ENCODE results near the gene MYH14. TPM values are rescaled to one million over a fixed set of nuclear protein-coding genes. Genes with fewer than 3 reads are reported as not detected.

MYH14 gene
- total RNA-seq, 1 donor from 2014 or later: 17.1 TPM

DNA sequence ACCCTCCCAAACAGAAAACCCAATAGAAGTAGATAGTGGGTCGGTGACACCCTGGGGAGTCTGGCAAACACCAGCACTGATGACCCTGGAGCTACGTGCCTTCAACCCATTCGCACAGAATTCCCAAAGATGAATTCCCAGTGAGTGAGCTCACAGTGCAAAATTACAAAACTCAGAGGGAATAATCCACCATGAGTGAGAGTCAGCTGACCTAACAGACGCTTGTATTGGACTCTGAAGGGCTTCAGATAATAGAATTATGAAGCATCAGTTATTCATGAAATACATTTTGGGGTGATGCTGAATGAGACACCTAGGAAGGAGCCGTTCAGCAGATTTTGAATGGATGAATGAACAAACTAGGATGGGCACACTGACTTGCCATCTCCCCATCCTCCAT is 85.5 kb downstream of the MYH14 start:
- no peak for DNase-seq (ENCODE audit: low spot score)

DNA sequence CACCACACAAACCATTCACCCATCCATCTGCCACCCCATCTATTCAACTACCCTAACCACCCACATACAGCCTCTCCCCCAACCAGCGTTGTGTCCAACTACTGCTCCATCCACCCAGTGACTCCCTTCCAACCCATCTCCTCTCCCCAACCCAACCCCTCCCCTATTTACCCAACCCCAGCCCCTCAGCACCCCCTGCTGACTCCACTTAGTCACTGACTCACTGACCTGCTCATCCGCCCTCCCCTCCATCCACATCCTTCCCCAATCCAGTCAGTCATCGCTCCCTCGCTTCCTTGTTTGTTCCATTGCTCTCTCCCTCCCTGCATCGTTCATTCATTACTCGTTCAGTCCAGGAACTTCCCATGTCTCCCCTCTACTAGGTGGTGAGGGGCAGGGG is 86.6 kb downstream of the MYH14 start:
- DNase-seq (ENCODE audit: low spot score): no peak

GRCh38 chr19:50290775-50291174 is 87.4 kb downstream of the MYH14 start:
- no peak for DNase-seq (ENCODE audit: low spot score)

DNA sequence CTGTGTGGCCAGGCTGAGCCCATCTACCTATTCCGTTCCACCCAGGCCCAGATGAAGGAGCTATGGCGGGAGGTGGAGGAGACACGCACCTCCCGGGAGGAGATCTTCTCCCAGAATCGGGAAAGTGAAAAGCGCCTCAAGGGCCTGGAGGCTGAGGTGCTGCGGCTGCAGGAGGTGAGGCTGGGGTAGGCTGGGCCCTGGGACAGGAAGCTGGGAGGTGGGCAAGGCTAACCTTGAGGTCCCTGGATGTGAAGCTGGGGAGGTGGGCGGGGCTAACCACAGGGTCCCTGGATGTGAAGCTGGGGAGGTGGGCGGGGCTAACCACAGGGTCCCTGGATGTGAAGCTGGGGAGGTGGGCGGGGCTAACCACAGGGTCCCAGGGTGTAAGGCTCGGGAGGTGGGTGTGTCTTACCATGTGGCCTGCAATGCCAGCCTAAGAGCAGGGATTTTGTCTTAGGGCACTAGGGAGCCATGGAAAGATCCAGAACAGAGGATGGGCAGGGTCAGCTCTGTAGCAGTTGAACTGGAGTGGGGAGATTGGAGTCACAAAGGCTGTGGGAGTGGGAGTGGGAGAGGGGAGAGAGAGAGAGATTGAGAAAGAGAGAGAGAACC is 88.9 kb downstream of the MYH14 start:
- no peak for DNase-seq (ENCODE audit: low spot score)

GRCh38 chr19:50293263-50294004 is 90.0 kb downstream of the MYH14 start:
- DNase-seq (ENCODE audit: low spot score): no peak

DNA sequence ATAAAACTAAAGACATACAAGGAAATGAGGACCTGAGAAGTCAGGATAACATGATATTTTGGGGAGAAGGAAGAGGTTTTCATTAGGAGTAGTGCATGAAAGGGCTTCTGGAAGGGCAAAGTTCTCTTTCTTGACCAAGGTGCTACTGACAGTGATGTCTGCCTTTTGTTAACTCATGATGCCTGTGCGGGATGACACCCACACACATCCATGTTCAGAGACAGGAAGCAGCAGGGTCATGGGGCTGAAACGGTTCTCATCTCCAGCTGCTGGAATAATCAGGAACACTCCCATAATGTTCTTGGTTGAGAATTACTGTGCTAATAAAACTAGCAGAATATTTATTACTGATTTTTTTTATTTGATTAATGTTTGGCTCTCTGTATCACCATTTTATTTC is 96.6 kb downstream of the MYH14 start:
- no peak for DNase-seq (ENCODE audit: low spot score)

GRCh38 chr19:50300814-50301606 is 97.6 kb downstream of the MYH14 start:
- DNase-seq (ENCODE audit: low spot score): no peak

DNA sequence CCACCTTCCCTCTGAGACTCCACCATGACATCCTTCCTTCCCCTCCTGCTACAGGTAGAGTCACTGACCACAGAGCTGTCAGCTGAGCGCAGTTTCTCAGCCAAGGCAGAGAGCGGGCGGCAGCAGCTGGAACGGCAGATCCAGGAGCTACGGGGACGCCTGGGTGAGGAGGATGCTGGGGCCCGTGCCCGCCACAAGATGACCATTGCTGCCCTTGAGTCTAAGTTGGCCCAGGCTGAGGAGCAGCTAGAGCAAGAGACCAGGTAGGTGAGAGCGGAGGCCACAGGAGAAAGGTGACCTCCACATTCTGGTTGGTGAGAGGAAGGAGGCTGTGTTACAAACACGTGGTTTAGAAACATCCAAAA is 98.2 kb downstream of the MYH14 start:
- no peak for DNase-seq (ENCODE audit: low spot score)

DNA sequence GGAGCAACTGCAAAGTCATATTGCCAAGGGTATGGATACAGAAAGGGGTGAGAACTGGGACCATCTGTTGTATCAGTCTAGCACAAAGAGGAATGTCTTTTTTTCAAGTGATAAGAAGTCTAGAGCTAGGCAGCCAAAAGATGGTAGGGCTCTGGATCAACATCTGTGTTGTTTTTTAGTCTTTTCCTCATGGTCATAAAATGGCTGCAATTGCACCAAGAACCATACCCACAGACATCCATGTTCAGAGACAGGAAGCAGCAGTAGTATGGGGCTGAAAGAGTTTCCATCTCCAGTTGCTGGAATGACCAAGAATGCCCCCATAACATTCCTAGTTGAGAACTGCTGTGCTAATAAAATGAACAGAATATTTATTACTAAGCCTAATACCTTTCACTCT is 100.1 kb downstream of the MYH14 start:
- no peak for DNase-seq (ENCODE audit: low spot score)

GRCh38 chr19:50308991-50309390 is 105.6 kb downstream of the MYH14 start:
- no peak for DNase-seq (ENCODE audit: low spot score)

GRCh38 chr19:50309396-50310125 is 106.1 kb downstream of the MYH14 start:
- no peak for DNase-seq (ENCODE audit: low spot score)

- DNase-seq (ENCODE audit: low spot score): no peak
Observed at GRCh38 chr19:50310759-50311465, 107.5 kb downstream of the MYH14 start.

GRCh38 chr19:50311723-50312635 is 108.6 kb downstream of the MYH14 start:
- DNase-seq (ENCODE audit: low spot score): no peak

DNA sequence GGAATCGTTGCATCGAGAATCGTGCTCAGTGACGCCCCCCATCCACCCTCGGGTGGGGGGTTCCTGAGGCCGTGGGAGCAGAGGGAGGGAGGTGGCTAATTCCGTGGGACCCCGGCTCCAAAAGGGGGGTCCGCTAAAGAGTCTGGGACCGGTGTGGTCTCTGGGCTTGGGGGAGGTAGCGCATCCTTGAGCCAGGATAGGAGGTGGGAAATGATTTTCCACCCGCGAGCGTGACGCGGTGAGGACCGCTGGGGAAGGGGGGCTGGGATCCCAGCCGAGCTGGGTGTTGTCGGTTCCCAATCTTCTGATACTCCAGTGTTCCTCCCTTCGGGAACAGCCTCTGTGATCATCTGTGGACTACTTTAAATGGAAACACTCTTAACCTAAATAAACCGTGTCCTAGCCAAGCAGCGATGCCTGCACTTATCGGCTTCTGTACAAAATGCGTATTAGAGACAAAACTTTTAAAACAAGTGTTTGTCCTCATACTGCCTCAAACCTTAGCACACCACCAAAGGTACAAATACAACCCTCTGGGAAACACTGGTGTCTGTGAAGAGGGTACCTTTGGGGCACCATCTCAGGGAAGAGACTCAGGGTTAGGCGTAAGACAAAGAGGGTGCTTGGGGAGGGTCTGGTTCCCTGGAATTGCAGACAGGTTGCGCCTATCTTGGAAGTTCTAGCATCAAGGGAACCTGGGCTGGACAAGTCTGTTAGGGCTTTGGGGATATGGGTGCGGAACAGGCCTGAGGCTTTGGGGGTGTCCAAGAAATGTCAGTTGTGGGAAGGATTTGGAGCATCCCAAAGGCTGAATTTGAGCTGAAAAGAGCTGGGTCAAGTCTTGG is 109.8 kb downstream of the MYH14 start:
- DNase-seq (ENCODE audit: low spot score): no peak

GRCh38 chr19:50313812-50314536 is 110.6 kb downstream of the MYH14 start:
- DNase-seq (ENCODE audit: low spot score): no peak

- no peak for DNase-seq (ENCODE audit: low spot score)
Observed at GRCh38 chr19:50314724-50315708, 111.6 kb downstream of the MYH14 start.

DNA sequence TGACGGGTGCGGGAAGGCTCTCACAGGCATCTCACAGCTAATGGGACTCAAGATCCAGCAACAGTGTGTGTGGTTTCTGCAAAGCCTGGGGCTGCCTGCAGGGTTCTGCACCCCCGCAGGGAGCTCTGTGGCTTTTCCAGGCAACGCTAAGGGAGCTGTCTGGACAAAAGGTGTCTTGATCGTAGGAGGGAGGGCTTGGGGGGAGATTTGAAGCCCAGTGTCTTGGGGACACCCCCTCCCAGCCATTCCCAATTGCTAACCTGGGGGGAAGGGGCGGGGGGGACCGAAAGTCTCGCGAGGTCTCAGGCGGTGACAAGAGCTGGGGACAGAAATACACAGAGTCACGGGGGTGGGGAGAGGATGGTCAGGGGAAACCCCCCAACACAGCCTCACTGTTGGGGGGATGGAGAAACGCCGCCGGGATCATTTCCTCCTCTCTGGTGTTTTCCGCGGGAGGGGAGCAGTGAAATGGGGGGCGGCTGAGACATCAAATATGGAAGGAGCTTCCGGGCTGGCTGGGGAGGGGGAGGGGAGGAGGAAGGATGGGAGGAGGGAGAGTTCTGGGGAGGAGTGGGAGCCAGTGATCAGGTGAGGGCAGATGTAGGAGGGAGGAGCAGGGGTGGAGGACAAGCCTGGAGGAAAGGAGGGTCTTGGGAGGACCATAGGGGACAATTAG is 112.5 kb downstream of the MYH14 start:
- DNase-seq (ENCODE audit: low spot score): no peak

Data from umbilical cord (tissue), 2 donors.